GM12872 (cell line): Measurements from ENCODE around the gene CD248.

Experiments
- CTCF ChIP-seq: IDR thresholded peaks from 3 replicates; pipeline ENCODE4 v1.5.1; 2011; ENCODE audit warnings: low read depth, mild to moderate bottlenecking, low read length, moderate library complexity; ENCODE audit not compliant: insufficient read depth

The CD248 gene

GRCh38 chr11:66292543-66293332 lies 24.1 kb downstream of the CD248 start:
- TF ChIP-seq CTCF, result no peak

- TF ChIP-seq CTCF, result no peak
Measured at GRCh38 chr11:66291706-66292542, 24.9 kb downstream of the CD248 start, which contains the start of gene TMEM151A. Gene TMEM151A (plus strand): TSS chr11:66291894. CDS start chr11:66292014, 120 bp downstream.

- no peak for TF ChIP-seq CTCF
Measured at GRCh38 chr11:66291303-66291705, 25.5 kb downstream of the CD248 start.

- no peak for TF ChIP-seq CTCF
Measured at GRCh38 chr11:66290330-66290621, 26.6 kb downstream of the CD248 start.

- TF ChIP-seq CTCF, result no peak
Measured at GRCh38 chr11:66289548-66290329, 27.1 kb downstream of the CD248 start.

- TF ChIP-seq CTCF, result no peak
Measured at GRCh38 chr11:66288671-66289547, 27.9 kb downstream of the CD248 start, which contains the start of gene YIF1A. Gene YIF1A (minus strand): TSS chr11:66289143. CDS start chr11:66288985, 158 bp downstream.
